HepG2 (cell line): ENCODE data around the gene NOTUM. TPM values are rescaled to one million over a fixed set of nuclear protein-coding genes. Genes with fewer than 3 reads are reported as not detected.

Experiments
- BRCA1 ChIP-seq: sonication (generic); formaldehyde crosslinking; IDR thresholded peaks from 2 replicates; pipeline ENCODE4 v1.4.0; 2020; ENCODE audit warnings: missing genetic modification reagents
- CC2D1A ChIP-seq: sonication (generic); formaldehyde crosslinking; IDR thresholded peaks from 2 replicates; pipeline ENCODE4 v1.8.1; 2023; ENCODE audit warnings: mild to moderate bottlenecking, missing genetic modification reagents
- PCBP1 ChIP-seq: fragments of 200-400 bp; formaldehyde crosslinking; IDR thresholded peaks from 2 replicates; pipeline ENCODE4 v1.6.1; 2017; ENCODE audit warnings: mild to moderate bottlenecking, low read depth, low read length, borderline replicate concordance
- SIX4 ChIP-seq: sonication (generic); formaldehyde crosslinking; IDR thresholded peaks from 2 replicates; pipeline ENCODE4 v1.4.0; 2020; ENCODE audit warnings: missing genetic modification reagents
- SPEN ChIP-seq: sonication (generic); formaldehyde crosslinking; IDR thresholded peaks from 2 replicates; pipeline ENCODE4 v1.5.1; 2020; ENCODE audit warnings: low read depth, mild to moderate bottlenecking, missing genetic modification reagents
- SSRP1 ChIP-seq: IDR thresholded peaks from 2 replicates; pipeline ENCODE4 v1.6.1; 2016; ENCODE audit warnings: control low read depth
- TSC22D2 ChIP-seq: sonication (generic); formaldehyde crosslinking; IDR thresholded peaks from 2 replicates; pipeline ENCODE4 v1.5.1; 2020; ENCODE audit warnings: missing genetic modification reagents, mild to moderate bottlenecking, borderline replicate concordance
- YY1 ChIP-seq: IDR thresholded peaks from 2 replicates; pipeline ENCODE4 v1.6.1; 2011; ENCODE audit warnings: low read length, low read depth, moderate library complexity, mild to moderate bottlenecking; ENCODE audit not compliant: insufficient read depth, insufficient replicate concordance
- ZNF337 ChIP-seq: sonication (generic); formaldehyde crosslinking; IDR thresholded peaks from 2 replicates; pipeline ENCODE4 v1.5.1; 2020; ENCODE audit warnings: missing genetic modification reagents, low read depth, mild to moderate bottlenecking, borderline replicate concordance
- ZSCAN25 ChIP-seq: sonication (generic); formaldehyde crosslinking; IDR thresholded peaks from 2 replicates; pipeline ENCODE4 v1.8.0; 2022; ENCODE audit warnings: mild to moderate bottlenecking, missing genetic modification reagents
- polyA plus RNA-seq, 8 experiments: library from polyadenylated mRNA; depleted of rRNA in 3 of 8; stranded (reverse) in 7 of 8; unstranded in 1 of 8; fragments of >200 nt; fragmentation: Illumina TruSeq in 4 of 8; extraction: Trizol in 4 of 8; gene quantifications; 2 replicates each; pipeline versions ENCODE4 v1.2.1 to v1.2.3, GENCODE V29; 2011 to 2016; ENCODE audit warnings: low read depth in 4 of 8, missing spikeins in 1 of 8, mixed read lengths in 1 of 8; ENCODE audit not compliant: insufficient read depth in 1 of 8
- total RNA-seq, 5 experiments: library from RNA; depleted of rRNA; stranded (reverse); fragments of >200 nt; fragmentation: Illumina TruSeq; extraction: Trizol; gene quantifications; 2 replicates each; pipeline ENCODE4 v1.2.3, GENCODE V29; 2016; ENCODE audit warnings: low read depth in 1 of 5
- TF ChIP-seq, protein P1 (sequence below): sonication (generic); formaldehyde crosslinking; IDR thresholded peaks from 2 replicates; pipeline ENCODE4 v1.5.0; 2020; ENCODE audit warnings: mild to moderate bottlenecking, missing genetic modification reagents, borderline replicate concordance
- TF ChIP-seq, protein P2 (sequence below): IDR thresholded peaks from 2 replicates; pipeline ENCODE4 v1.6.1; 2016; ENCODE audit warnings: low read depth
- TF ChIP-seq, protein P3 (sequence below): sonication (generic); formaldehyde crosslinking; IDR thresholded peaks from 2 replicates; pipeline ENCODE4 v1.5.0; 2020; ENCODE audit warnings: mild to moderate bottlenecking, missing genetic modification reagents, borderline replicate concordance

The NOTUM gene
- total and polyA plus RNA-seq, 2 of the 13 experiments (the other 11 are each of a cell fraction or from before 2014, with no cell fraction given): 150 to 160 TPM

DNA sequence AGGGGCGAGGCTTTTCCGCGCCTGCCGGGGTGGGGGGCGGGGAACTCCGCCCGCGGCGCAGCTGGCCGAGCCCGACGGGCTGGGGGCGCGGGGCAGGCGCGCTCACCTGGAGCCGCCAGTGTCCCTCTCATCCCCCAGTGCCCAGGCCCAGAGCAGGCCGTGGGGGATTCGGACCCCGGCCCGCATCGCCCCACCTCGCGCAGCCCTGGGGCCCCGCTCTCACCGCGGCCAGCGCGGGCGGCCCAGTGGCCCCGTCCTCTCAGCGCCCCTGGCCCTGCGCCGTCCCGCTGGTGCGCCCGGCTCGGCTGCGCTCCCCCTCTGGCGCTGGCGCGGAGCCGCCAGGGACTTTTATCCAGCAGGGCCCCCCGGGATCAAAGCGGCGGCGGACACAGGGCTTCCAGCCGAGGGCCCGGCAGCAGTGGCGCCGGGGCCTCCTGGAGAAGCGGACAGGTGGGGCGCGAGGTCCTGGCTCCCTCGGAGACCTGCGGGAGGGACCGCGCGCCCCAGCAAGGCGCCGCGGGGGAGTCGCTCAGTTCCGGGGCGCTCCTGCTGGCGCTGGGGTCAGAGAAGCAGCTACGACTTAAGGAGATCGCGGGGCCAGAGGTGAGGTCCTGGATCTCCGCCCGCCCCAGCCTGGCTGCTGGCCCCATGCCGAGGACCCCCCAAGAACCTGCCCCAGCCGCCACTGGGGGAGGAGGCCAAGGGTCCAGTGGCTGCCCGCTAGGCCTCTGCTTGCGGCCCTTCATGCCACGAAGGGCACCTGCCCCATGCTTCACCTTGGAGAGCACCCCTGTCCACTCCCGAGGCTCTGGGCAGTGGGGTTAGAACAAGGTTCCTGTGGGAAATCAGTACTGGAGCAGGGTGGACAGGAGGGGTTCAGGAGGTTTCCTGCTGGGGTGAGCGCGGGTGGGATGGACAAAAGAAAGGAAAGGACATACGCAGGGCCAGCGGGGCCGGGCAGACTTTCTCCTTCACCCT, 823 bp upstream of the NOTUM start (continued):
- TF ChIP-seq, protein P1, sequence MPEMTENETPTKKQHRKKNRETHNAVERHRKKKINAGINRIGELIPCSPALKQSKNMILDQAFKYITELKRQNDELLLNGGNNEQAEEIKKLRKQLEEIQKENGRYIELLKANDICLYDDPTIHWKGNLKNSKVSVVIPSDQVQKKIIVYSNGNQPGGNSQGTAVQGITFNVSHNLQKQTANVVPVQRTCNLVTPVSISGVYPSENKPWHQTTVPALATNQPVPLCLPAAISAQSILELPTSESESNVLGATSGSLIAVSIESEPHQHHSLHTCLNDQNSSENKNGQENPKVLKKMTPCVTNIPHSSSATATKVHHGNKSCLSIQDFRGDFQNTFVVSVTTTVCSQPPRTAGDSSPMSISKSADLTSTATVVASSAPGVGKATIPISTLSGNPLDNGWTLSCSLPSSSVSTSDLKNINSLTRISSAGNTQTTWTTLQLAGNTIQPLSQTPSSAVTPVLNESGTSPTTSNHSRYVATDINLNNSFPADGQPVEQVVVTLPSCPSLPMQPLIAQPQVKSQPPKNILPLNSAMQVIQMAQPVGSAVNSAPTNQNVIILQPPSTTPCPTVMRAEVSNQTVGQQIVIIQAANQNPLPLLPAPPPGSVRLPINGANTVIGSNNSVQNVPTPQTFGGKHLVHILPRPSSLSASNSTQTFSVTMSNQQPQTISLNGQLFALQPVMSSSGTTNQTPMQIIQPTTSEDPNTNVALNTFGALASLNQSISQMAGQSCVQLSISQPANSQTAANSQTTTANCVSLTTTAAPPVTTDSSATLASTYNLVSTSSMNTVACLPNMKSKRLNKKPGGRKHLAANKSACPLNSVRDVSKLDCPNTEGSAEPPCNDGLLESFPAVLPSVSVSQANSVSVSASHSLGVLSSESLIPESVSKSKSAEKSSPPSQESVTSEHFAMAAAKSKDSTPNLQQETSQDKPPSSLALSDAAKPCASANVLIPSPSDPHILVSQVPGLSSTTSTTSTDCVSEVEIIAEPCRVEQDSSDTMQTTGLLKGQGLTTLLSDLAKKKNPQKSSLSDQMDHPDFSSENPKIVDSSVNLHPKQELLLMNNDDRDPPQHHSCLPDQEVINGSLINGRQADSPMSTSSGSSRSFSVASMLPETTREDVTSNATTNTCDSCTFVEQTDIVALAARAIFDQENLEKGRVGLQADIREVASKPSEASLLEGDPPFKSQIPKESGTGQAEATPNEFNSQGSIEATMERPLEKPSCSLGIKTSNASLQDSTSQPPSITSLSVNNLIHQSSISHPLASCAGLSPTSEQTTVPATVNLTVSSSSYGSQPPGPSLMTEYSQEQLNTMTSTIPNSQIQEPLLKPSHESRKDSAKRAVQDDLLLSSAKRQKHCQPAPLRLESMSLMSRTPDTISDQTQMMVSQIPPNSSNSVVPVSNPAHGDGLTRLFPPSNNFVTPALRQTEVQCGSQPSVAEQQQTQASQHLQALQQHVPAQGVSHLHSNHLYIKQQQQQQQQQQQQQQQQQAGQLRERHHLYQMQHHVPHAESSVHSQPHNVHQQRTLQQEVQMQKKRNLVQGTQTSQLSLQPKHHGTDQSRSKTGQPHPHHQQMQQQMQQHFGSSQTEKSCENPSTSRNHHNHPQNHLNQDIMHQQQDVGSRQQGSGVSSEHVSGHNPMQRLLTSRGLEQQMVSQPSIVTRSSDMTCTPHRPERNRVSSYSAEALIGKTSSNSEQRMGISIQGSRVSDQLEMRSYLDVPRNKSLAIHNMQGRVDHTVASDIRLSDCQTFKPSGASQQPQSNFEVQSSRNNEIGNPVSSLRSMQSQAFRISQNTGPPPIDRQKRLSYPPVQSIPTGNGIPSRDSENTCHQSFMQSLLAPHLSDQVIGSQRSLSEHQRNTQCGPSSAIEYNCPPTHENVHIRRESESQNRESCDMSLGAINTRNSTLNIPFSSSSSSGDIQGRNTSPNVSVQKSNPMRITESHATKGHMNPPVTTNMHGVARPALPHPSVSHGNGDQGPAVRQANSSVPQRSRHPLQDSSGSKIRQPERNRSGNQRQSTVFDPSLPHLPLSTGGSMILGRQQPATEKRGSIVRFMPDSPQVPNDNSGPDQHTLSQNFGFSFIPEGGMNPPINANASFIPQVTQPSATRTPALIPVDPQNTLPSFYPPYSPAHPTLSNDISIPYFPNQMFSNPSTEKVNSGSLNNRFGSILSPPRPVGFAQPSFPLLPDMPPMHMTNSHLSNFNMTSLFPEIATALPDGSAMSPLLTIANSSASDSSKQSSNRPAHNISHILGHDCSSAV (CRISPR knock-in tag): no peak
- TF ChIP-seq ZNF337: no peak
- TF ChIP-seq BRCA1: no peak
- TF ChIP-seq, protein P2, sequence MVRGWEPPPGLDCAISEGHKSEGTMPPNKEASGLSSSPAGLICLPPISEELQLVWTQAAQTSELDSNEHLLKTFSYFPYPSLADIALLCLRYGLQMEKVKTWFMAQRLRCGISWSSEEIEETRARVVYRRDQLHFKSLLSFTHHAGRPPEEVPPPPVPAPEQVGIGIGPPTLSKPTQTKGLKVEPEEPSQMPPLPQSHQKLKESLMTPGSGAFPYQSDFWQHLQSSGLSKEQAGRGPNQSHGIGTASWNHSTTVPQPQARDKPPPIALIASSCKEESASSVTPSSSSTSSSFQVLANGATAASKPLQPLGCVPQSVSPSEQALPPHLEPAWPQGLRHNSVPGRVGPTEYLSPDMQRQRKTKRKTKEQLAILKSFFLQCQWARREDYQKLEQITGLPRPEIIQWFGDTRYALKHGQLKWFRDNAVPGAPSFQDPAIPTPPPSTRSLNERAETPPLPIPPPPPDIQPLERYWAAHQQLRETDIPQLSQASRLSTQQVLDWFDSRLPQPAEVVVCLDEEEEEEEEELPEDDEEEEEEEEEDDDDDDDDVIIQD (CRISPR knock-in tag): no peak
- TF ChIP-seq CC2D1A (CRISPR knock-in tag): no peak
- TF ChIP-seq SIX4: no peak
- peak; percentile 38; the same call in 1 of the 2 replicates for TF ChIP-seq ZSCAN25 (CRISPR knock-in tag)
- TF ChIP-seq TSC22D2 (CRISPR knock-in tag): no peak
- TF ChIP-seq SSRP1 (CRISPR knock-in tag): 0 out of 2 replicates have a peak, but pooled peaks have one; percentile 26
- TF ChIP-seq PCBP1: 0 out of 2 replicates have a peak, but pooled peaks have one; percentile 10
- TF ChIP-seq, protein P3, sequence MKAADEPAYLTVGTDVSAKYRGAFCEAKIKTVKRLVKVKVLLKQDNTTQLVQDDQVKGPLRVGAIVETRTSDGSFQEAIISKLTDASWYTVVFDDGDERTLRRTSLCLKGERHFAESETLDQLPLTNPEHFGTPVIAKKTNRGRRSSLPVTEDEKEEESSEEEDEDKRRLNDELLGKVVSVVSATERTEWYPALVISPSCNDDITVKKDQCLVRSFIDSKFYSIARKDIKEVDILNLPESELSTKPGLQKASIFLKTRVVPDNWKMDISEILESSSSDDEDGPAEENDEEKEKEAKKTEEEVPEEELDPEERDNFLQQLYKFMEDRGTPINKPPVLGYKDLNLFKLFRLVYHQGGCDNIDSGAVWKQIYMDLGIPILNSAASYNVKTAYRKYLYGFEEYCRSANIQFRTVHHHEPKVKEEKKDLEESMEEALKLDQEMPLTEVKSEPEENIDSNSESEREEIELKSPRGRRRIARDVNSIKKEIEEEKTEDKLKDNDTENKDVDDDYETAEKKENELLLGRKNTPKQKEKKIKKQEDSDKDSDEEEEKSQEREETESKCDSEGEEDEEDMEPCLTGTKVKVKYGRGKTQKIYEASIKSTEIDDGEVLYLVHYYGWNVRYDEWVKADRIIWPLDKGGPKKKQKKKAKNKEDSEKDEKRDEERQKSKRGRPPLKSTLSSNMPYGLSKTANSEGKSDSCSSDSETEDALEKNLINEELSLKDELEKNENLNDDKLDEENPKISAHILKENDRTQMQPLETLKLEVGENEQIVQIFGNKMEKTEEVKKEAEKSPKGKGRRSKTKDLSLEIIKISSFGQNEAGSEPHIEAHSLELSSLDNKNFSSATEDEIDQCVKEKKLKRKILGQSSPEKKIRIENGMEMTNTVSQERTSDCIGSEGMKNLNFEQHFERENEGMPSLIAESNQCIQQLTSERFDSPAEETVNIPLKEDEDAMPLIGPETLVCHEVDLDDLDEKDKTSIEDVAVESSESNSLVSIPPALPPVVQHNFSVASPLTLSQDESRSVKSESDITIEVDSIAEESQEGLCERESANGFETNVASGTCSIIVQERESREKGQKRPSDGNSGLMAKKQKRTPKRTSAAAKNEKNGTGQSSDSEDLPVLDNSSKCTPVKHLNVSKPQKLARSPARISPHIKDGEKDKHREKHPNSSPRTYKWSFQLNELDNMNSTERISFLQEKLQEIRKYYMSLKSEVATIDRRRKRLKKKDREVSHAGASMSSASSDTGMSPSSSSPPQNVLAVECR (CRISPR knock-in tag): peak; percentile 50
- peak; percentile 12; the same call in 1 of the 2 replicates for TF ChIP-seq SPEN (CRISPR knock-in tag)
- no peak for TF ChIP-seq YY1
